Measurements from ENCODE around the gene ZNF3. TPM values are rescaled to one million over a fixed set of nuclear protein-coding genes. Genes with fewer than 3 reads are reported as not detected.

The ZNF3 gene
- total and polyA plus RNA-seq, 2 experiments from 2014 or later: 23.4 to 48.9 TPM

DNA sequence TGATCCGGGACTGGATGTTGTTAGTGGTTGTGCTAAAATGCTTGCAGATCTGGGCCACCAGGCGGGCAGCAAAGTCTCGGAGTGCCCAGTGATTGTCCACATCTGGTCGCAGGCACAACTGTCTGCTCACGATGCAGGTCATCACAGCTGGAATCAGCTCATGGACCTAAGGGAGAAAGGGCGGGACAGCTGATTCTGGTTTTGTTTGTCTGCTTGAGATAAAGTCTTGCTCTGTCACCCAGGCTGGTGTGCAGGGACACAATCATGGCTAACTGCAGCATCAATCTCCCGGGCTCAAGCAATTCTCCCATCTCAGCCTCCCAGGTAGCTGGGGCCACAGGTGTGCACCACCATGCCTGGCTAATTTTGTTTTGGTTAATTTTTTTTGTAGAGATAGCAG, 29.6 kb upstream of the ZNF3 start:
- Mint-ChIP-seq H3K4me3 (no peak overlapping the region), H3K4me1 (peaks cover 2% of the 10 kb centered on the region; the same call in 1 of the 3 replicates), H3K27ac (no peak overlapping the region), H3K9me3 (no peaks in the 10 kb centered on the region), H3K27me3 (ENCODE audit: insufficient read depth, low read depth, poor library complexity) (peaks cover 15% of the 10 kb centered on the region), H3K36me3 (ENCODE audit: low read depth) (peaks cover 78% of the 10 kb centered on the region)
- ATAC-seq (no peak), DNase-seq (ENCODE audit: low spot score) (no peak)
- Histone ChIP-seq H3F3A (replicated peaks; ENCODE audit: low read depth) (no peaks in the 10 kb centered on the region; the same call in 1 of the 2 replicates), H3K79me2 (replicated peaks; ENCODE audit: insufficient read depth) (no peaks in the 10 kb centered on the region), H3K4me3 (no peak overlapping the region), H2AFZ (no peak overlapping the region), H3K4me1 (ENCODE audit: insufficient read depth) (no peaks in the 10 kb centered on the region), H3K9me2 (ENCODE audit: insufficient read depth) (no peaks in the 10 kb centered on the region), H3K4me2 (no peak overlapping the region), H4K20me1 (replicated peaks; ENCODE audit: insufficient read depth) (no peaks in the 10 kb centered on the region), H3K27me3 (ENCODE audit: insufficient read depth) (no peaks in the 10 kb centered on the region), H3K27ac (ENCODE audit: low read depth) (no peak overlapping the region), H3K36me3 (ENCODE audit: insufficient read depth) (peaks cover 17% of the 10 kb centered on the region; the same call in 1 of the 2 replicates)
- TF ChIP-seq, protein P1, sequence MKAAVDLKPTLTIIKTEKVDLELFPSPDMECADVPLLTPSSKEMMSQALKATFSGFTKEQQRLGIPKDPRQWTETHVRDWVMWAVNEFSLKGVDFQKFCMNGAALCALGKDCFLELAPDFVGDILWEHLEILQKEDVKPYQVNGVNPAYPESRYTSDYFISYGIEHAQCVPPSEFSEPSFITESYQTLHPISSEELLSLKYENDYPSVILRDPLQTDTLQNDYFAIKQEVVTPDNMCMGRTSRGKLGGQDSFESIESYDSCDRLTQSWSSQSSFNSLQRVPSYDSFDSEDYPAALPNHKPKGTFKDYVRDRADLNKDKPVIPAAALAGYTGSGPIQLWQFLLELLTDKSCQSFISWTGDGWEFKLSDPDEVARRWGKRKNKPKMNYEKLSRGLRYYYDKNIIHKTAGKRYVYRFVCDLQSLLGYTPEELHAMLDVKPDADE (IDR thresholded peaks at IDR 0.05): no peak
- TF ChIP-seq CREB1 (CRISPR knock-in tag; IDR thresholded peaks at IDR 0.05; ENCODE audit: low read depth) (no peak), NANOG (IDR thresholded peaks at IDR 0.05; ENCODE audit: borderline replicate concordance) (no peak), JUNB (IDR thresholded peaks at IDR 0.05; ENCODE audit: unreplicated experiment) (no peak), ZNF331 (CRISPR knock-in tag; IDR thresholded peaks at IDR 0.05; ENCODE audit: low read depth) (no peak)
- TF ChIP-seq, protein P2, sequence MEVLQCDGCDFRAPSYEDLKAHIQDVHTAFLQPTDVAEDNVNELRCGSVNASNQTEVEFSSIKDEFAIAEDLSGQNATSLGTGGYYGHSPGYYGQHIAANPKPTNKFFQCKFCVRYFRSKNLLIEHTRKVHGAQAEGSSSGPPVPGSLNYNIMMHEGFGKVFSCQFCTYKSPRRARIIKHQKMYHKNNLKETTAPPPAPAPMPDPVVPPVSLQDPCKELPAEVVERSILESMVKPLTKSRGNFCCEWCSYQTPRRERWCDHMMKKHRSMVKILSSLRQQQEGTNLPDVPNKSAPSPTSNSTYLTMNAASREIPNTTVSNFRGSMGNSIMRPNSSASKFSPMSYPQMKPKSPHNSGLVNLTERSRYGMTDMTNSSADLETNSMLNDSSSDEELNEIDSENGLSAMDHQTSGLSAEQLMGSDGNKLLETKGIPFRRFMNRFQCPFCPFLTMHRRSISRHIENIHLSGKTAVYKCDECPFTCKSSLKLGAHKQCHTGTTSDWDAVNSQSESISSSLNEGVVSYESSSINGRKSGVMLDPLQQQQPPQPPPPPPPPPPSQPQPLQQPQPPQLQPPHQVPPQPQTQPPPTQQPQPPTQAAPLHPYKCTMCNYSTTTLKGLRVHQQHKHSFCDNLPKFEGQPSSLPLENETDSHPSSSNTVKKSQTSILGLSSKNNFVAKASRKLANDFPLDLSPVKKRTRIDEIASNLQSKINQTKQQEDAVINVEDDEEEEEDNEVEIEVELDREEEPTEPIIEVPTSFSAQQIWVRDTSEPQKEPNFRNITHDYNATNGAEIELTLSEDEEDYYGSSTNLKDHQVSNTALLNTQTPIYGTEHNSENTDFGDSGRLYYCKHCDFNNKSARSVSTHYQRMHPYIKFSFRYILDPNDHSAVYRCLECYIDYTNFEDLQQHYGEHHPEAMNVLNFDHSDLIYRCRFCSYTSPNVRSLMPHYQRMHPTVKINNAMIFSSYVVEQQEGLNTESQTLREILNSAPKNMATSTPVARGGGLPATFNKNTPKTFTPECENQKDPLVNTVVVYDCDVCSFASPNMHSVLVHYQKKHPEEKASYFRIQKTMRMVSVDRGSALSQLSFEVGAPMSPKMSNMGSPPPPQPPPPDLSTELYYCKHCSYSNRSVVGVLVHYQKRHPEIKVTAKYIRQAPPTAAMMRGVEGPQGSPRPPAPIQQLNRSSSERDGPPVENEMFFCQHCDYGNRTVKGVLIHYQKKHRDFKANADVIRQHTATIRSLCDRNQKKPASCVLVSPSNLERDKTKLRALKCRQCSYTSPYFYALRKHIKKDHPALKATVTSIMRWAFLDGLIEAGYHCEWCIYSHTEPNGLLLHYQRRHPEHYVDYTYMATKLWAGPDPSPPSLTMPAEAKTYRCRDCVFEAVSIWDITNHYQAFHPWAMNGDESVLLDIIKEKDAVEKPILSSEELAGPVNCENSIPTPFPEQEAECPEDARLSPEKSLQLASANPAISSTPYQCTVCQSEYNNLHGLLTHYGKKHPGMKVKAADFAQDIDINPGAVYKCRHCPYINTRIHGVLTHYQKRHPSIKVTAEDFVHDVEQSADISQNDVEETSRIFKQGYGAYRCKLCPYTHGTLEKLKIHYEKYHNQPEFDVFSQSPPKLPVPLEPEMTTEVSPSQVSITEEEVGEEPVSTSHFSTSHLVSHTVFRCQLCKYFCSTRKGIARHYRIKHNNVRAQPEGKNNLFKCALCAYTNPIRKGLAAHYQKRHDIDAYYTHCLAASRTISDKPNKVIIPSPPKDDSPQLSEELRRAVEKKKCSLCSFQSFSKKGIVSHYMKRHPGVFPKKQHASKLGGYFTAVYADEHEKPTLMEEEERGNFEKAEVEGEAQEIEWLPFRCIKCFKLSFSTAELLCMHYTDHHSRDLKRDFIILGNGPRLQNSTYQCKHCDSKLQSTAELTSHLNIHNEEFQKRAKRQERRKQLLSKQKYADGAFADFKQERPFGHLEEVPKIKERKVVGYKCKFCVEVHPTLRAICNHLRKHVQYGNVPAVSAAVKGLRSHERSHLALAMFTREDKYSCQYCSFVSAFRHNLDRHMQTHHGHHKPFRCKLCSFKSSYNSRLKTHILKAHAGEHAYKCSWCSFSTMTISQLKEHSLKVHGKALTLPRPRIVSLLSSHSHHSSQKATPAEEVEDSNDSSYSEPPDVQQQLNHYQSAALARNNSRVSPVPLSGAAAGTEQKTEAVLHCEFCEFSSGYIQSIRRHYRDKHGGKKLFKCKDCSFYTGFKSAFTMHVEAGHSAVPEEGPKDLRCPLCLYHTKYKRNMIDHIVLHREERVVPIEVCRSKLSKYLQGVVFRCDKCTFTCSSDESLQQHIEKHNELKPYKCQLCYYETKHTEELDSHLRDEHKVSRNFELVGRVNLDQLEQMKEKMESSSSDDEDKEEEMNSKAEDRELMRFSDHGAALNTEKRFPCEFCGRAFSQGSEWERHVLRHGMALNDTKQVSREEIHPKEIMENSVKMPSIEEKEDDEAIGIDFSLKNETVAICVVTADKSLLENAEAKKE (CRISPR knock-in tag; IDR thresholded peaks at IDR 0.05): no peak
- TF ChIP-seq, protein P3, sequence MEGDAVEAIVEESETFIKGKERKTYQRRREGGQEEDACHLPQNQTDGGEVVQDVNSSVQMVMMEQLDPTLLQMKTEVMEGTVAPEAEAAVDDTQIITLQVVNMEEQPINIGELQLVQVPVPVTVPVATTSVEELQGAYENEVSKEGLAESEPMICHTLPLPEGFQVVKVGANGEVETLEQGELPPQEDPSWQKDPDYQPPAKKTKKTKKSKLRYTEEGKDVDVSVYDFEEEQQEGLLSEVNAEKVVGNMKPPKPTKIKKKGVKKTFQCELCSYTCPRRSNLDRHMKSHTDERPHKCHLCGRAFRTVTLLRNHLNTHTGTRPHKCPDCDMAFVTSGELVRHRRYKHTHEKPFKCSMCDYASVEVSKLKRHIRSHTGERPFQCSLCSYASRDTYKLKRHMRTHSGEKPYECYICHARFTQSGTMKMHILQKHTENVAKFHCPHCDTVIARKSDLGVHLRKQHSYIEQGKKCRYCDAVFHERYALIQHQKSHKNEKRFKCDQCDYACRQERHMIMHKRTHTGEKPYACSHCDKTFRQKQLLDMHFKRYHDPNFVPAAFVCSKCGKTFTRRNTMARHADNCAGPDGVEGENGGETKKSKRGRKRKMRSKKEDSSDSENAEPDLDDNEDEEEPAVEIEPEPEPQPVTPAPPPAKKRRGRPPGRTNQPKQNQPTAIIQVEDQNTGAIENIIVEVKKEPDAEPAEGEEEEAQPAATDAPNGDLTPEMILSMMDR (conservative IDR thresholded peaks at IDR 0.05; ENCODE audit: low read depth in 2 of 2): no peak
